ENCODE measurements around the gene FFAR4.
A peak's percentile ranks its signal among the peaks of the same experiment; 100 is the strongest.

FFAR4 gene

GRCh38 chr10:93554760-93555432, 11.6 kb upstream of the FFAR4 start:
- H3K4me3 ChIP-seq (ENCODE audit: low read depth, low read length), result no peak overlapping the region
- TF ChIP-seq CTCF (IDR thresholded peaks at IDR 0.05; ENCODE audit: control insufficient read depth, extremely low read depth, insufficient read depth), result peak; percentile 87
- peak; percentile 43 for DNase-seq (ENCODE audit: low read depth)

GRCh38 chr10:93559490-93559889, 7.0 kb upstream of the FFAR4 start:
- DNase-seq (ENCODE audit: low read depth), result no peak
- TF ChIP-seq CTCF (IDR thresholded peaks at IDR 0.05; ENCODE audit: control insufficient read depth, extremely low read depth, insufficient read depth), result no peak
- no peak overlapping the region for H3K4me3 ChIP-seq (ENCODE audit: low read depth, low read length)

GRCh38 chr10:93560541-93560940, 5.9 kb upstream of the FFAR4 start:
- TF ChIP-seq CTCF (IDR thresholded peaks at IDR 0.05; ENCODE audit: control insufficient read depth, extremely low read depth, insufficient read depth), result no peak
- no peak overlapping the region for H3K4me3 ChIP-seq (ENCODE audit: low read depth, low read length)
- DNase-seq (ENCODE audit: low read depth), result no peak

- H3K4me3 ChIP-seq (ENCODE audit: low read depth, low read length), result no peak overlapping the region
- no peak for TF ChIP-seq CTCF (IDR thresholded peaks at IDR 0.05; ENCODE audit: control insufficient read depth, extremely low read depth, insufficient read depth)
- no peak for DNase-seq (ENCODE audit: low read depth)
Measured at GRCh38 chr10:93565446-93565845, 1.0 kb upstream of the FFAR4 start.

- H3K4me3 ChIP-seq (ENCODE audit: low read depth, low read length), result no peak overlapping the region
- DNase-seq (ENCODE audit: low read depth), result no peak
- no peak for TF ChIP-seq CTCF (IDR thresholded peaks at IDR 0.05; ENCODE audit: control insufficient read depth, extremely low read depth, insufficient read depth)
Measured at GRCh38 chr10:93567277-93568104, 1.0 kb downstream of the FFAR4 start.

- DNase-seq (ENCODE audit: low read depth), result no peak
- TF ChIP-seq CTCF (IDR thresholded peaks at IDR 0.05; ENCODE audit: control insufficient read depth, extremely low read depth, insufficient read depth), result no peak
- H3K4me3 ChIP-seq (ENCODE audit: low read depth, low read length), result no peak overlapping the region
Measured at GRCh38 chr10:93568105-93568390, 1.6 kb downstream of the FFAR4 start.

Data from LNCaP clone FGC (cell line).